Stimulated activated CD8-positive, alpha-beta memory T cell treated with anti-CD3 and anti-CD28 coated beads, Interleukin-4, amount 100 ng/mL, for 1 hour (primary cell): Measurements from ENCODE around the gene AMY1B.
"Not testable (repeated sequence)": the region's sequence is repeated elsewhere in the genome, so short reads cannot be mapped to it uniquely, and the experiment has no call there.

Experiments
- DNase-seq, 2 donors: peaks; one replicate each; pipeline ENCODE4 v3.0.0-alpha.2; 2020; ENCODE audit warnings: low read depth in 2 of 2, low spot score in 1 of 2

Gene AMY1B

GRCh38 chr1:103696110-103696509 lies at the start of gene AMY1B:
Gene AMY1B, minus strand, starts transcription at chr1:103696210. Its CDS starts 571 bp downstream, at chr1:103695639.
- DNase-seq = not testable (repeated sequence)

- DNase-seq = not testable (repeated sequence)
These were observed 49.0 kb upstream of the AMY1B start for GRCh38 chr1:103745040-103745439.

DNA sequence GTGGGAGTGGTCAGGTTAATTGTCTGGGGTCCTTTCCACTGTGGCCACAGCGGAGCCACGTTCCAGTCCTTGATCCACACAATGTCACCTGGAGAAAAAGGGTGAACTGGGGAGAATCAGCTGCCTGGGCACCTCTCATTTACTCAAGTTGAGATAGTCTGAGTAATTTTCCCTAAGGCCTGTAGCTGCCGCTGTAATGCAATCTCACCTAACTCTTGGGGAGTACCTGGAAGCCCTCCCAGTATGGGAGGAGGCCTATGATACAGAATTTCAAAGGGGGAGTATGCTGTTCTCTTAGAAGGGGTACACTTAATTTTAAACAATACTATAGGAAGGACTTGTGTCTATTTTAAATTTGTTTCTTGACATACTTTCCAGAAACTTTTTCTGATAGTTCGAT lies 48.4 kb upstream of the AMY1B start:
- not testable (repeated sequence) for DNase-seq

GRCh38 chr1:103738031-103738430 lies 42.0 kb upstream of the AMY1B start:
- not testable (repeated sequence) for DNase-seq

DNA sequence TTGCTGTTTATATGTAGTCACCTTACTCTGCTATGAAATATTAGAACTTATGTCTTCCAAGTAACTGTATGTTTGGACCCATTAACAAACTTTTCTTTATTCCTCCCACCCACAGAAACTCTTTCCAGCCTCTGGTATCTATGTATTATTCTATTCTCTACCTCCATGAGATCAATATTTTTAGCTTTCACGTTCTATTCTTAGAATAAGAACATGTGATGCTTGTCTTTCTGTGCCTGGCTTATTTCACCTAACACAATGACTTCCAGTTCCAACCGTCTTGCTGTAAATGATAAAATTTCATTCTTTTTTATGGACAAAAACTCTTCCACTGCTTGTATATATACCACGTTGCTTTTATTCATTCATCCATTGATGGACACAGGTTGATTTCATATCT lies 39.3 kb upstream of the AMY1B start:
- not testable (repeated sequence) for DNase-seq

DNA sequence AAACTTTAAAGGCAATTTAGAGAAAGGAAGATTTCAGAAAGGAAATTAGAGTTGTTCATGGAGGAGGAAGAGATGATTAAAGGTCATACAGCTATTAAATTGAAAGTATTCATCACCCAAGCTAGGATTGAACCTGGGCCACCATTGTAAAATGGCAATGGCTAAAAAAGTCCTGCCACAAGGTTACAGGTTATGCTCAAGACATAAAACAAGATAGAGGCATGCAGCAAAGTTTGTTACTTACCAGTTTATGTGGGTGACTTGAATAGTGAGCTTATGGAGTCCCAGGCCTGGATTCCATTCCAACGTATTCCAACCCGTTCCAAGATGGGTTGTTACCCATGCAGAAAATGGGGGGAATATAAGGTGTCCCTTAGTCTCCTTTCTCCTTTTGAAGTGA lies 25.5 kb upstream of the AMY1B start:
- not testable (repeated sequence) for DNase-seq

DNA sequence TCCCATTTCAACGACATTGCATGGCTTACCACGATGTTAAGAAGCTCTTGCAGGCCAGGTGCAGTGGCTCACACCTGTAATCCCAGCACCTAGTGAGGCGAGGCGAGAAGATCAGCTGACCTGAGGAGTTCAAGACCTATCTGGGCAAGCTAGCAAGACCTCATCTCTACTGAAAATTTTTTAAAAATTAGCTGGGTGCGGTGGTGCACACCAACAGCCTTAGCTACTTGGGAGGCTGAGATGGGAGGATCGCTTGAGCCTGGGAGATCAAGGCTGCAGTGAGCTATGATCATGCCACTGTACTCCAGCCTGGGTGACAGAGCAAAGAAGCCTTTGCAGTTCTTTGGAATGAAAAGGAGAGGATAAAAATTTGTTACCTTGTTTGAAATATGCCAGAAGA lies 21.4 kb upstream of the AMY1B start:
- not testable (repeated sequence) for DNase-seq

DNA sequence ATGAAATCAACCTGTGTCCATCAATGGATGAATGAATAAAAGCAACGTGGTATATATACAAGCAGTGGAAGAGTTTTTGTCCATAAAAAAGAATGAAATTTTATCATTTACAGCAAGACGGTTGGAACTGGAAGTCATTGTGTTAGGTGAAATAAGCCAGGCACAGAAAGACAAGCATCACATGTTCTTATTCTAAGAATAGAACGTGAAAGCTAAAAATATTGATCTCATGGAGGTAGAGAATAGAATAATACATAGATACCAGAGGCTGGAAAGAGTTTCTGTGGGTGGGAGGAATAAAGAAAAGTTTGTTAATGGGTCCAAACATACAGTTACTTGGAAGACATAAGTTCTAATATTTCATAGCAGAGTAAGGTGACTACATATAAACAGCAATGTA lies 14.4 kb upstream of the AMY1B start:
- DNase-seq = not testable (repeated sequence)

DNA sequence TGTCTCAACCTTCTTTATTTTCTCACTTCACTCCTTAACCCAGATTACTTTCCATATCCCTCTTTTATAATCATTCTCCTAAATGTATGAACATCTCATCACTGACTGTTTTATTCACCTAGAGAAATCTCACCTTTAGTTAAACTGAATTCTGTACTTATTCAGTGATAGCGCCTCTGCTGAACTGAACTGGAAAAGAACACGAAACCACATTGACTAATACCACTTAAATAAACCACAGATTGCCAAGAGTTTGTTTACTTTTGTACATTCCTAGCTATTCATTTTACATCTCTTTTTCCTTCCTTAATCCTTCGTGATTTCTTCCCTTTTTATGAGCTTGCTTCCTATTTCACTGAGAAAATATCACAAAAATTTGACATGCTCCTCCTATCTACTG lies 11.7 kb upstream of the AMY1B start:
- DNase-seq = not testable (repeated sequence)

GRCh38 chr1:103701256-103701655 lies 5.2 kb upstream of the AMY1B start:
- DNase-seq = not testable (repeated sequence)

DNA sequence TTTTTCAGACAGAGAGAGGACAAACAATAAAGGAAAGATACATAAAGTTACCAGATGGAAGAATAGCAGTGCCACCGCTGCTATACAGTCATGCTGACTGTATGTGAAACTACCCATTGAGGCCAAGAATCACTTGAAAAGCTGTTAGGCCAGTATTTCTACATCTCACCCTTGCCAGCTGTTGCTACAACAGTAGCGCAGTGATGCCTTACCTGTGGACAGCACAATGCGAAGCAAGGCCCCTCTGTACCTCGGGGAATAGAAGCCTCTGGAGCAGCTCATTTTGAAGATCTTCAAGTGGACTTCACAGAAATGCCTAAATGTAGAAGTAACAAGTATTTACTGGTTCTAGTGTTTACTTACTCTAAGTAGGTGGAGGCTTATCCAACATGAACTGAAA lies 4.7 kb upstream of the AMY1B start:
- not testable (repeated sequence) for DNase-seq

GRCh38 chr1:103697430-103697829 lies 1.4 kb upstream of the AMY1B start:
- DNase-seq = not testable (repeated sequence)

- not testable (repeated sequence) for DNase-seq
These were observed 19.7 kb downstream of the AMY1B start for GRCh38 chr1:103676335-103676734.

DNA sequence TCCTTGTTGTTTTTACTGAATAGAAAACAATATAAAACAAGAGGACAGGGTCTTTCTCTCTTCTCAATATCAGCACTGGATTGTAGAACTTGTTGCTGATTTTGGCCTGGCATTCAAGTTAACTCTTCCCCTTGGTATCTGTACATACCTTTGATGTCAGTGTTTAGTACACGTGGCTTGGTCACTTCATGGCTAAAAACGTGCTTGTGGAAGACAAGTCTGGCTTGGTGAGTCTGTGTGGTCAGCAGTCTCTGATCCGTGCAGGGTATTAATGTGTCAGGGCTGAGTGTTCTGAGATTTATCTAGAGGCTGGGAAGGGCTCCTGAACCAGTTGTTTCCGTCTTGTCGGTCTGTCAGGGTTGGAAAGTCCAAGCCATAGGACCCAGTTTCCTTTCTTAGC lies 40.5 kb downstream of the AMY1B start, which contains the start of gene AMY1A:
AMY1A (plus strand) TSS at position 301 of the 400 bp plus-strand sequence. CDS start 571 bp downstream, outside the sequence.
- not testable (repeated sequence) for DNase-seq

DNA sequence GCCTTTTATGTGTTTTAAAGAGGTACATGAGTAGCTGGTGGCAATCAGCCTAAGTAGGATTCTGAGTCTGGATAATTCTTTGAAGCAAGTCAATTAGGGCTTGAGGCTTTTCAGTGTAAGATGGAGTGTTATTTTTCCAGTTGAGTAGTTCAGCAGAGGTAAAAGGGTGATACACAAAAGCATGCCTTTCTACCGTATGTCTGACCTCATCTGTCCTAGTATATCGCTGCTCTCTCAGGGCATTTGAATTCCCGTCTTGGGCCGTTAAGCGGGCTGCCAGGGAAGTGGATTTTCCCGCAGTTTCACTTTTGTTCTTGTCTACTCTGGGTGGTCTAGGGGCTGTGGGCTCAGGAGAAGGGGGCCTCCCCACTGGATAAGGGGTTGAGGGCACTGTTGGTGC lies 41.9 kb downstream of the AMY1B start:
- not testable (repeated sequence) for DNase-seq

GRCh38 chr1:103650889-103651288 lies 45.1 kb downstream of the AMY1B start:
- not testable (repeated sequence) for DNase-seq

DNA sequence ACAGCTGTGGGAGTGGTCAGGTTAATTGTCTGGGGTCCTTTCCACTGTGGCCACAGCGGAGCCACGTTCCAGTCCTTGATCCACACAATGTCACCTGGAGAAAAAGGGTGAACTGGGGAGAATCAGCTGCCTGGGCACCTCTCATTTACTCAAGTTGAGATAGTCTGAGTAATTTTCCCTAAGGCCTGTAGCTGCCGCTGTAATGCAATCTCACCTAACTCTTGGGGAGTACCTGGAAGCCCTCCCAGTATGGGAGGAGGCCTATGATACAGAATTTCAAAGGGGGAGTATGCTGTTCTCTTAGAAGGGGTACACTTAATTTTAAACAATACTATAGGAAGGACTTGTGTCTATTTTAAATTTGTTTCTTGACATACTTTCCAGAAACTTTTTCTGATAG lies 45.7 kb downstream of the AMY1B start:
- not testable (repeated sequence) for DNase-seq

DNA sequence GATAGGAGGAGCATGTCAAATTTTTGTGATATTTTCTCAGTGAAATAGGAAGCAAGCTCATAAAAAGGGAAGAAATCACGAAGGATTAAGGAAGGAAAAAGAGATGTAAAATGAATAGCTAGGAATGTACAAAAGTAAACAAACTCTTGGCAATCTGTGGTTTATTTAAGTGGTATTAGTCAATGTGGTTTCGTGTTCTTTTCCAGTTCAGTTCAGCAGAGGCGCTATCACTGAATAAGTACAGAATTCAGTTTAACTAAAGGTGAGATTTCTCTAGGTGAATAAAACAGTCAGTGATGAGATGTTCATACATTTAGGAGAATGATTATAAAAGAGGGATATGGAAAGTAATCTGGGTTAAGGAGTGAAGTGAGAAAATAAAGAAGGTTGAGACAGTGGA lies 52.1 kb downstream of the AMY1B start:
- DNase-seq = not testable (repeated sequence)

GRCh38 chr1:103641194-103641593 lies 54.8 kb downstream of the AMY1B start:
- DNase-seq = not testable (repeated sequence)
